Measurements from ENCODE around the gene ECE1.

- no peak for TF ChIP-seq ZNF384 (IDR thresholded peaks at IDR 0.05)
- TF ChIP-seq TARDBP (IDR thresholded peaks at IDR 0.05): no peak
- TF ChIP-seq SP1 (IDR thresholded peaks at IDR 0.05): no peak
- no peak for TF ChIP-seq L3MBTL2 (conservative IDR thresholded peaks at IDR 0.05)
Observed at GRCh38 chr1:21239221-21239620, 51.0 kb downstream of the ECE1 start.

All from HEK293T (cell line).